ENCODE results near the gene ARSI.

DNA sequence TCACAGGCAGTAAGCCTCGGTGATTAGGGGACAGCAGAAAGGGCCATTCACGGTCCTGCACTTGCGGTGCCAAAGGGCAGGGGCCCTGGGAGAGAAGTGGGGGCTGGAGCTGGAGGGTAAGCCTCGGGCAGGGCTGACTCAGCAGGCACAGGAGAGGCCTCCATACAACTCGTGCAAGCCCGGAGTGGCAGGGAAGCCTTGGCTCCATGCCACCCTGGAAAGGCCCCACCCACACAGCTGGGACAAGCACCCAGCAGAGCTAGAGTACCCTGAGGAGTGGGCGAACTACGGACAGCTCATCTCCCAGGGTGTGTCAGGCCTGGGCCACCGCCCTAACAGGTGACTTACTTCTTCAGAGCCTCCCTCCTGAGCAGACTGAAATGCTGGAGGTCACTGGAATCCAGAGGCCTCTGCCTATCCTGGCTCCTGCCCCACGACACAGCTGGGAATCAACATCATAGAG, 7.5 kb downstream of the ARSI start:
- TF ChIP-seq, protein P1, sequence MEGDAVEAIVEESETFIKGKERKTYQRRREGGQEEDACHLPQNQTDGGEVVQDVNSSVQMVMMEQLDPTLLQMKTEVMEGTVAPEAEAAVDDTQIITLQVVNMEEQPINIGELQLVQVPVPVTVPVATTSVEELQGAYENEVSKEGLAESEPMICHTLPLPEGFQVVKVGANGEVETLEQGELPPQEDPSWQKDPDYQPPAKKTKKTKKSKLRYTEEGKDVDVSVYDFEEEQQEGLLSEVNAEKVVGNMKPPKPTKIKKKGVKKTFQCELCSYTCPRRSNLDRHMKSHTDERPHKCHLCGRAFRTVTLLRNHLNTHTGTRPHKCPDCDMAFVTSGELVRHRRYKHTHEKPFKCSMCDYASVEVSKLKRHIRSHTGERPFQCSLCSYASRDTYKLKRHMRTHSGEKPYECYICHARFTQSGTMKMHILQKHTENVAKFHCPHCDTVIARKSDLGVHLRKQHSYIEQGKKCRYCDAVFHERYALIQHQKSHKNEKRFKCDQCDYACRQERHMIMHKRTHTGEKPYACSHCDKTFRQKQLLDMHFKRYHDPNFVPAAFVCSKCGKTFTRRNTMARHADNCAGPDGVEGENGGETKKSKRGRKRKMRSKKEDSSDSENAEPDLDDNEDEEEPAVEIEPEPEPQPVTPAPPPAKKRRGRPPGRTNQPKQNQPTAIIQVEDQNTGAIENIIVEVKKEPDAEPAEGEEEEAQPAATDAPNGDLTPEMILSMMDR (IDR thresholded peaks at IDR 0.05; ENCODE audit: low read depth, low read length, poor library complexity, severe bottlenecking): no peak
- no peak for TF ChIP-seq EZH2phosphoT487 (IDR thresholded peaks at IDR 0.05; ENCODE audit: borderline replicate concordance, low read length)
